ENCODE measurements around the gene OGA.

Gene OGA

GRCh38 chr10:101840741-101841453 lies 22.7 kb upstream of the OGA start:
- no peak for TF ChIP-seq GATA2 (IDR thresholded peaks at IDR 0.05; ENCODE audit: low read depth, low read length)
- no peak for TF ChIP-seq GATA3 (IDR thresholded peaks at IDR 0.05; ENCODE audit: low read depth, low read length)

DNA sequence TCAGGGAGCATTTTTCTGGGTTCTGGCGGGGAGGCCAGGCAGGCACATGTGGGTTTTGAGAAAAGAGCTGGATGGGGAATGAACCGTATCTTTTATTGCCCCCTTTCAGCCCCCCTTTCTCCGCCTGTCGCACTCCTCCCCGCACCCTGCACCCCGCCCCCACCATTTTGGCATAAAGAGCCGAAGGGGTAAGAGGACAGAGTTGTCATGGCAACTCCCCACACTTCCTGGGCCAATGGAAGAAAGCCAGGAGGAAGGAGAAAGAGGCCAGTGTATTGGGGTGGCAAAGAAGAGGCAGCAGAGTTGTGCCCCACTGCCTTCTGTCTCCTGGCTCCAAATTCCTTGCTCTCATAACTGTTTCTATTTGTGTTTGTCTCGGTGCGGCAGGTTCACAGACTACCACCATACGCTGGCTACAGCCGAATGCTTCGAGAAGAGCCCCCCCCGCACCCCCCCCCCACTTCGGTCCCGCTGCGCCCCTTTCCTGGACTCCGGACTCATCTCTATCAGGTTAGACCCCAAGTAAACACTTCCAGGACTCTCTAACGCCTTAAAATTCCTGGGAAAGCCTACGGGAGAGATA lies 21.9 kb upstream of the OGA start:
- no peak for TF ChIP-seq GATA3 (IDR thresholded peaks at IDR 0.05; ENCODE audit: low read depth, low read length)
- no peak for TF ChIP-seq GATA2 (IDR thresholded peaks at IDR 0.05; ENCODE audit: low read depth, low read length)

- TF ChIP-seq GATA3 (IDR thresholded peaks at IDR 0.05; ENCODE audit: low read depth, low read length): no peak
- no peak for TF ChIP-seq GATA2 (IDR thresholded peaks at IDR 0.05; ENCODE audit: low read depth, low read length)
These were observed 21.3 kb upstream of the OGA start for GRCh38 chr10:101839416-101840063.

- TF ChIP-seq GATA3 (IDR thresholded peaks at IDR 0.05; ENCODE audit: low read depth, low read length) (no peak), GATA2 (IDR thresholded peaks at IDR 0.05; ENCODE audit: low read depth, low read length) (no peak)
These were observed 20.8 kb upstream of the OGA start for GRCh38 chr10:101839002-101839401.

DNA sequence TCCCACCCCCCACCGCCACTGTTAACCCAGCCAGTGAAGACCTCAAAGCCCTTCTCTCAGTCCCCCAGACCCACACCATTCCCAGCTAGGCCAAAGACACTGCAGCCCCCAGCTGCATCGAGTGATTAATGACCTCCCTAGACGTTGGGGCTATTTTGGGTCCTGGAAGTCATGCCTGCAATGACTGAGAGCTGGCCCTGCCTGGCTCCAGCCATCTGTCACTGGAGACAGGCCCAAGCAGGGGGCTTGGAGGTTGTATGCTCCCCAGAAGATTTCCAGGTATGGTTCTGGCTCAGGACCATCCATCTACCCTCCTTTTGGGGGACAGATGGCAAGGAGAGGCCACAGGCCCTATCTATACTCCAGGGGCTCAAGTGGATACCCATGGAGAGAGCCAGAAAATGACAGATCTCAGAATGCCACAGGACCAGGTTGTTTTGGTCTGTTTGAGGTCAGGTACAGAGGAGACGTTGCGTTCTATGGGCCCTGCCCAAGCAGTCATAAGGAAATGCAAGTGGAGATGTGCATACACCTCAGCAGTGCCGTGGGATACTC lies 20.2 kb upstream of the OGA start:
- TF ChIP-seq GATA2 (IDR thresholded peaks at IDR 0.05; ENCODE audit: low read depth, low read length): no peak
- TF ChIP-seq GATA3 (IDR thresholded peaks at IDR 0.05; ENCODE audit: low read depth, low read length): no peak

DNA sequence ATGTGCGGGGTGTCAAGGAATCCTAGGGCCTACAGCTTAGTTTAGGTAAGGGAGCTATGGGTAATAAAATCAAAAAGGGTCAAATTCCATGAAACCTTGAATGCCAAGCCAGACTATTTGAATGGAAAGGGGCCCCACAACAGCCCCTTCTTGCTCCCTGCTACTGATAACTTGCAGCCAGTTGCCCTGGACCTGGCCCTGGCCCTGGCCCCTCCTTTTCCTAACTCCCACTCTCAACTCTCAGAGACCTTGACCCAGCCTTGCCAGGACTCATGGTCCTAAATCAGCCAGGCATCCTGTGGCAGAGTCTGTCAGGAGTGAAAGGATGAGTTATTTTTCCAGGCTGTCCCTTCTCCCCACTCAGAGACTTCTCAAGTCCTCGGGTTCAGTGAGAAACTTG lies 19.5 kb upstream of the OGA start:
- no peak for TF ChIP-seq GATA2 (IDR thresholded peaks at IDR 0.05; ENCODE audit: low read depth, low read length)
- TF ChIP-seq GATA3 (IDR thresholded peaks at IDR 0.05; ENCODE audit: low read depth, low read length): no peak

GRCh38 chr10:101835362-101835761 lies 17.1 kb upstream of the OGA start:
- no peak for TF ChIP-seq GATA3 (IDR thresholded peaks at IDR 0.05; ENCODE audit: low read depth, low read length)
- TF ChIP-seq GATA2 (IDR thresholded peaks at IDR 0.05; ENCODE audit: low read depth, low read length): no peak

DNA sequence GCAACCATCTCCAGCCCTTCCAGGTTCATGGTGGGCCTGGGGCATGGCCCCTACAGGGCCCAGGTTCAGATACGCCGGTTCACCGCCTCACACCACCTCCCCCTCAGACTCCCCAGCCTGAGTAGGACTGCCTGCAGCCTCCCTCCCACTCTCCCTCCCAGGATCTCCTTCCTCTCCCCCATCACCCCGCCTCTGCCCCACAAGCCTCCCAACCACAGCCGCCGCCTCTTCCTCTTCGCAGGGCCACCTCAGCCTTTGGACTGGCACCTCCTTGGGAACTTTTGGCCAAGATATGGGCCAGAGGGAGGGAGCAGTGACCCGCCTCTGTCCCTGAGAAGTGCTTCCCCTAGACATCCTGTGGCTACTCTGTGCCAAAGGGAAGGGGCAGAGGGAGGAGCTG lies 16.1 kb upstream of the OGA start:
- TF ChIP-seq GATA2 (IDR thresholded peaks at IDR 0.05; ENCODE audit: low read depth, low read length) (no peak), GATA3 (IDR thresholded peaks at IDR 0.05; ENCODE audit: low read depth, low read length) (no peak)

DNA sequence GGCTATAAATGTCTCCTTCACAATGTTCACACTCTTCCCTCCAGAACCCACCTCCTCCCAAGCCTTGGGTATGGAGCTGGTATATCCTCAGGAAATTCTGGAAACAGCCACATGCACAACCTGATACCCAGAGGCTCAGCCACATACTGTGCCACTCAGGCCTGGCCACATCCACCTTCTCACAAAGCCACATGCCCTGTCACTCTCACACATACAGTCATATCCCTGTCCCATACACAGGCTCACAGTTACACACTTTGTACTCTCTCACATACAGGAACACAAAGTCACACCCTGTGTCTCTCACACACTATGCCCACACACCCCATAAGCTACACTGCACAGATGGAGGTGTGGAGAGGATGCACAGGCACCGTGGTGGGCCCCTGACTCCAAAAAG lies 15.2 kb upstream of the OGA start:
- TF ChIP-seq GATA3 (IDR thresholded peaks at IDR 0.05; ENCODE audit: low read depth, low read length) (no peak), GATA2 (IDR thresholded peaks at IDR 0.05; ENCODE audit: low read depth, low read length) (no peak)

GRCh38 chr10:101832325-101832771 lies 14.1 kb upstream of the OGA start:
- TF ChIP-seq GATA2 (IDR thresholded peaks at IDR 0.05; ENCODE audit: low read depth, low read length): no peak
- TF ChIP-seq GATA3 (IDR thresholded peaks at IDR 0.05; ENCODE audit: low read depth, low read length): no peak

GRCh38 chr10:101831169-101831811 lies 13.0 kb upstream of the OGA start:
- TF ChIP-seq GATA2 (IDR thresholded peaks at IDR 0.05; ENCODE audit: low read depth, low read length) (no peak), GATA3 (IDR thresholded peaks at IDR 0.05; ENCODE audit: low read depth, low read length) (no peak)

GRCh38 chr10:101830322-101831168 lies 12.3 kb upstream of the OGA start:
- TF ChIP-seq GATA2 (IDR thresholded peaks at IDR 0.05; ENCODE audit: low read depth, low read length): no peak
- TF ChIP-seq GATA3 (IDR thresholded peaks at IDR 0.05; ENCODE audit: low read depth, low read length): no peak

DNA sequence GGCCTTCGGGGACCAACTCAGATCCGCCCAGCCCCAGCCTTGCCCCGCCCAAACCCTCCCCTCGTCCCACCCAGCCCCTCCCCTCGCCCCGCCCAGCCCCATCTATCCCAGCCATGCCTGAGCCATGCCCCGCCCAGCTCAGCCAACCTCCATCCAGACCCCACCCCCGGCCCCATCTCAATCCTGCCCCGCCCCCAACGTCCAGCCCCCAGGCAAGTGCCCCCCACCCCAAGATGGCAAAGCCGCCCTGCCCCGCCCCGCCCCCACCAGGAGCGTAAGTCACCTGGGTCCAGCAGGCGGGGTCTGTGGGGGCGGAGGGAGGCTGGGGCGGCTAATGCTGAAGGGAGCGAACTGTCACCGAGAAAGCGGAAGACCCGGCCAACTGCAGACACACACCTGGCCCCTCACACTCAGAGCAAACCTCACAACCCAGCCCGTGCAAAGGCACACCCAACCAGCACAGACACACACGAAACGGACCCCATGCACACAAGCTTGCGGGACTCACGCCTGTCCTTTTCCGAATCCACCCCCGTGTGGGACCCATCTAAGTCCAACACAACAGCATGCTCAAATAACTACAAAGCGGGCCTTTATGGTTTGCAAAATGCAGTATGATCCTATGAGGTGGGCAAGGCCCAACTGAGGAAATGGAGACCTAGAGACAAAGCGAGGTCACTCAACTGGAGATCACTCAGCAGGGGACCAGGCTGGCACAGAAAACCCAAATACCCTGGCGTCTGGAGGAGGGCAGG lies 11.5 kb upstream of the OGA start:
- no peak for TF ChIP-seq GATA2 (IDR thresholded peaks at IDR 0.05; ENCODE audit: low read depth, low read length)
- TF ChIP-seq GATA3 (IDR thresholded peaks at IDR 0.05; ENCODE audit: low read depth, low read length): no peak

All from SH-SY5Y (cell line).